Measurements from ENCODE around the gene SPPL2C. TPM values are rescaled to one million over a fixed set of nuclear protein-coding genes. Genes with fewer than 3 reads are reported as not detected.

Gene SPPL2C
- total RNA-seq, 6 experiments from 2014 or later, result not detected

GRCh38 chr17:45818699-45819098 lies 26.0 kb upstream of the SPPL2C start:
- DNase-seq, result no peak
- Mint-ChIP-seq H3K36me3 (ENCODE audit: low read depth) (no peaks in the 10 kb centered on the region), H3K27me3 (ENCODE audit: insufficient read depth) (peaks cover 27% of the 10 kb centered on the region), H3K9me3 (no peaks in the 10 kb centered on the region), H3K4me3 (no peak overlapping the region), H3K4me1 (ENCODE audit: low read depth) (no peaks in the 10 kb centered on the region), H3K27ac (no peak overlapping the region)
- no peak for TF ChIP-seq CTCF (IDR thresholded peaks at IDR 0.05)

- Mint-ChIP-seq H3K27me3 (ENCODE audit: insufficient read depth) (peaks cover 25% of the 10 kb centered on the region), H3K4me1 (ENCODE audit: low read depth) (no peaks in the 10 kb centered on the region), H3K36me3 (ENCODE audit: low read depth) (no peaks in the 10 kb centered on the region), H3K27ac (no peak overlapping the region), H3K9me3 (no peaks in the 10 kb centered on the region), H3K4me3 (no peak overlapping the region)
- DNase-seq, result no peak
- TF ChIP-seq CTCF (IDR thresholded peaks at IDR 0.05), result no peak
Observed at GRCh38 chr17:45819632-45820031, 25.0 kb upstream of the SPPL2C start.

GRCh38 chr17:45820052-45820780 lies 24.5 kb upstream of the SPPL2C start:
- H3K27me3 Mint-ChIP-seq (ENCODE audit: insufficient read depth), result peaks cover 28% of the 10 kb centered on the region
- DNase-seq, result no peak
- no peaks in the 10 kb centered on the region for H3K4me1 Mint-ChIP-seq (ENCODE audit: low read depth)
- no peaks in the 10 kb centered on the region for H3K36me3 Mint-ChIP-seq (ENCODE audit: low read depth)
- no peak overlapping the region for H3K4me3 Mint-ChIP-seq
- H3K27ac Mint-ChIP-seq, result no peak overlapping the region
- no peaks in the 10 kb centered on the region for H3K9me3 Mint-ChIP-seq
- no peak for TF ChIP-seq CTCF (IDR thresholded peaks at IDR 0.05)

- no peak overlapping the region for H3K27ac Mint-ChIP-seq
- no peak for DNase-seq
- H3K9me3 Mint-ChIP-seq, result no peaks in the 10 kb centered on the region
- no peaks in the 10 kb centered on the region for H3K36me3 Mint-ChIP-seq (ENCODE audit: low read depth)
- TF ChIP-seq CTCF (IDR thresholded peaks at IDR 0.05), result no peak
- no peak overlapping the region for H3K4me3 Mint-ChIP-seq
- no peaks in the 10 kb centered on the region for H3K4me1 Mint-ChIP-seq (ENCODE audit: low read depth)
- peaks cover 29% of the 10 kb centered on the region for H3K27me3 Mint-ChIP-seq (ENCODE audit: insufficient read depth)
Observed at GRCh38 chr17:45821147-45821546, 23.5 kb upstream of the SPPL2C start.

GRCh38 chr17:45823598-45823997 lies 21.1 kb upstream of the SPPL2C start:
- no peaks in the 10 kb centered on the region for H3K9me3 Mint-ChIP-seq
- H3K4me1 Mint-ChIP-seq (ENCODE audit: low read depth), result peaks cover 3% of the 10 kb centered on the region; the same call in 1 of the 2 replicates
- peaks cover 38% of the 10 kb centered on the region for H3K27me3 Mint-ChIP-seq (ENCODE audit: insufficient read depth)
- H3K36me3 Mint-ChIP-seq (ENCODE audit: low read depth), result no peaks in the 10 kb centered on the region
- no peak for DNase-seq
- TF ChIP-seq CTCF (IDR thresholded peaks at IDR 0.05), result no peak
- H3K4me3 Mint-ChIP-seq, result no peak overlapping the region
- H3K27ac Mint-ChIP-seq, result no peak overlapping the region

Data from HFFc6 (cell line).